Glutamatergic neuron (in vitro differentiated cells): ENCODE results near the gene KIF18B. TPM values are rescaled to one million over a fixed set of nuclear protein-coding genes. Genes with fewer than 3 reads are reported as not detected.

Source experiments
- DNase-seq: peaks from one replicate; pipeline ENCODE4 v3.0.0; 2022
- H3K27ac Mint-ChIP-seq: one replicate; pipeline ENCODE4 v1.8.0; 2020; ENCODE audit warnings: mild to moderate bottlenecking, mixed read lengths, inconsistent platforms; ENCODE audit not compliant: unreplicated experiment
- H3K27me3 Mint-ChIP-seq: one replicate; pipeline ENCODE4 v1.8.0; 2020; ENCODE audit warnings: mild to moderate bottlenecking, moderate library complexity, mixed read lengths, inconsistent platforms; ENCODE audit not compliant: unreplicated experiment
- H3K36me3 Mint-ChIP-seq: one replicate; pipeline ENCODE4 v1.8.0; 2020; ENCODE audit warnings: mild to moderate bottlenecking, mixed read lengths, inconsistent platforms; ENCODE audit not compliant: unreplicated experiment
- H3K4me1 Mint-ChIP-seq: one replicate; pipeline ENCODE4 v1.8.0; 2020; ENCODE audit warnings: mild to moderate bottlenecking, low read depth, mixed read lengths, inconsistent platforms; ENCODE audit not compliant: unreplicated experiment
- H3K4me3 Mint-ChIP-seq: one replicate; pipeline ENCODE4 v1.8.0; 2020; ENCODE audit warnings: mild to moderate bottlenecking, mixed read lengths, inconsistent platforms; ENCODE audit not compliant: unreplicated experiment
- H3K9me3 Mint-ChIP-seq: one replicate; pipeline ENCODE4 v1.8.0; 2020; ENCODE audit warnings: mild to moderate bottlenecking, moderate library complexity, mixed read lengths, inconsistent platforms; ENCODE audit not compliant: unreplicated experiment
- CTCF ChIP-seq: fragments of 200-600 bp; sonication (generic); IDR thresholded peaks from one replicate; pipeline ENCODE4 v1.5.0; 2021; ENCODE audit not compliant: partially characterized antibody, unreplicated experiment
- total RNA-seq: library from RNA; stranded (reverse); fragmentation: NEBNext Ultra II Directional; extraction: Animal tissue kit (Norgen Biotek cat#: 25700); gene quantifications from one replicate; pipeline ENCODE4 v1.2.1, GENCODE V29; 2021; ENCODE audit not compliant: unreplicated experiment

KIF18B gene
- total RNA-seq, 1 donor from 2014 or later: 7.4 TPM

- Mint-ChIP-seq H3K27ac (peak overlapping the region; percentile 4), H3K4me3 (peak overlapping the region; percentile 1), H3K27me3 (peaks cover 12% of the 10 kb centered on the region), H3K4me1 (peaks cover 7% of the 10 kb centered on the region), H3K36me3 (no peaks in the 10 kb centered on the region), H3K9me3 (peaks cover 5% of the 10 kb centered on the region)
- no peak for TF ChIP-seq CTCF
- no peak for DNase-seq
These were observed 42.3 kb downstream of the KIF18B start for GRCh38 chr17:44905006-44906000.

GRCh38 chr17:44904001-44904984 lies 43.3 kb downstream of the KIF18B start:
- no peak overlapping the region for H3K4me3 Mint-ChIP-seq
- no peak for TF ChIP-seq CTCF
- no peak for DNase-seq
- H3K9me3 Mint-ChIP-seq: peaks cover 5% of the 10 kb centered on the region
- no peaks in the 10 kb centered on the region for H3K36me3 Mint-ChIP-seq
- H3K27ac Mint-ChIP-seq: no peak overlapping the region
- H3K27me3 Mint-ChIP-seq: peaks cover 14% of the 10 kb centered on the region
- H3K4me1 Mint-ChIP-seq: peaks cover 7% of the 10 kb centered on the region

- Mint-ChIP-seq H3K4me1 (peaks cover 11% of the 10 kb centered on the region), H3K4me3 (no peak overlapping the region), H3K27ac (no peak overlapping the region), H3K27me3 (peaks cover 15% of the 10 kb centered on the region), H3K9me3 (peaks cover 10% of the 10 kb centered on the region), H3K36me3 (no peaks in the 10 kb centered on the region)
- DNase-seq: no peak
- TF ChIP-seq CTCF: no peak
These were observed 44.4 kb downstream of the KIF18B start for GRCh38 chr17:44903012-44903685.

DNA sequence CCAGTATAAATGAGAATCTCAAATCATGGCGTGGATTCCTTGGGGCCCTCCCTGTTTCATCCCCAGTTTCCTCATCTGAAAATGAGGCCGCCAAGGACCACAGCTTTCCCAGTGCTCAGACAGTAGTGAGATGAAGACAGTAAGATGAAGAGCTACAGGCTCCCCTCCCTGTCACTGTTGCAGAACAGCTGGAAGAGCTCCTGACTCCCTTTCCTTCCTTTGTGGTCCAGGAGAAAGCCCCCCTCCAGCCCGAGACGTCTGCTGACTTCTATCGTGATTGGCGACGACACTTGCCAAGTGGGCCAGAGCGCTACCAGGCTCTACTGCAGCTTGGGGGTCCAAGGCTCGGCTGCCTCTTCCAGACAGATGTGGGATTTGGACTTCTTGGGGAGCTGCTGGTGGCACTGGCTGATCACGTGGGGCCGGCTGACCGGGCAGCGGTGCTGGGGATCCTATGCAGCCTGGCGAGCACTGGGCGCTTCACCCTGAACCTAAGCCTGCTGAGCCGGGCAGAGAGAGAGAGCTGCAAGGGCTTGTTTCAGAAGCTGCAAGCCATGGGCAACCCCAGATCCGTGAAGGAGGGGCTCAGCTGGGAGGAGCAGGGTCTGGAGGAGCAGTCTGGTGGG lies 45.3 kb downstream of the KIF18B start:
- DNase-seq: no peak
- Mint-ChIP-seq H3K36me3 (no peaks in the 10 kb centered on the region), H3K27me3 (peaks cover 15% of the 10 kb centered on the region), H3K4me3 (no peak overlapping the region), H3K4me1 (peaks cover 11% of the 10 kb centered on the region), H3K9me3 (peaks cover 10% of the 10 kb centered on the region), H3K27ac (no peak overlapping the region)
- no peak for TF ChIP-seq CTCF
